Stomach (tissue), 9 donors: ENCODE data around the gene RIPK1. TPM values are rescaled to one million over a fixed set of nuclear protein-coding genes. Genes with fewer than 3 reads are reported as not detected.
"Not testable (repeated sequence)": the region's sequence is repeated elsewhere in the genome, so short reads cannot be mapped to it uniquely, and the experiment has no call there.

ENCODE experiments used
- DNase-seq, 2 donors: peaks; one replicate each; pipeline versions ENCODE4 v3.0.0 to v3.0.0-alpha.2; 2013 to 2019
- H3K27ac ChIP-seq, 5 donors: fragments of 200-600 bp in 4 of 5; sonication (generic) in 4 of 5; one replicate each; pipeline ENCODE4 v1.5.1; 2013 to 2019; ENCODE audit warnings: mild to moderate bottlenecking in 1 of 5, moderate library complexity in 1 of 5
- H3K27me3 ChIP-seq, 3 donors: fragments of 200-600 bp; sonication (generic); one replicate each; pipeline ENCODE4 v1.5.1; 2017 to 2019; ENCODE audit warnings: mixed run types in 1 of 3
- H3K36me3 ChIP-seq, 4 donors: fragments of 200-600 bp; sonication (generic); 1 replicate in 3 of 4; 2 replicates in 1 of 4; pipeline ENCODE4 v1.5.1; 2016 to 2019
- H3K4me1 ChIP-seq, 4 donors: fragments of 200-600 bp; sonication (generic); one replicate each; pipeline ENCODE4 v1.5.1; 2016 to 2019
- H3K4me3 ChIP-seq, 4 donors: fragments of 200-600 bp; sonication (generic) in 3 of 4; one replicate each; pipeline ENCODE4 v1.5.1; 2016 to 2019; ENCODE audit warnings: mild to moderate bottlenecking in 1 of 4
- H3K9me3 ChIP-seq, 4 donors: fragments of 200-600 bp; sonication (generic); one replicate each; pipeline ENCODE4 v1.5.1; 2016 to 2019
- CTCF ChIP-seq, 7 experiments: fragments of 450-650 bp in 4 of 7; fragments of 200-600 bp in 3 of 7; sonication (generic) in 3 of 7; IDR thresholded peaks; one replicate each; pipeline ENCODE4 v1.5.1; 2016 to 2019; ENCODE audit warnings: antibody characterized with exemption in 7 of 7, control low read depth in 2 of 7, mild to moderate bottlenecking in 1 of 7
- EP300 ChIP-seq: sonication (generic); formaldehyde crosslinking; IDR thresholded peaks from one replicate; pipeline ENCODE4 v1.6.1; 2017; ENCODE audit warnings: antibody characterized with exemption
- POLR2A ChIP-seq, 4 donors: fragments of 450-650 bp; IDR thresholded peaks; one replicate each; pipeline ENCODE4 v1.6.1; 2016; ENCODE audit warnings: antibody characterized with exemption in 4 of 4, control low read depth in 2 of 4, mild to moderate bottlenecking in 1 of 4, moderate library complexity in 1 of 4
- POLR2AphosphoS5 ChIP-seq, 3 donors: sonication (generic); formaldehyde crosslinking; IDR thresholded peaks; one replicate each; pipeline ENCODE4 v1.6.1; 2016; ENCODE audit warnings: antibody characterized with exemption in 3 of 3
- WGBS, 5 donors: extraction: QIAGEN DNeasy Blood & Tissue Kit in 3 of 5; methylation state at CpG; one replicate each; pipeline versions ENCODE4 v1.1.5 to v1.1.7; 2013 to 2018; 5-methylcytosine and 5-hydroxymethylcytosine counted together
- intact Hi-C: fragments of 100-400 bp; cut with DNase I; formaldehyde crosslinking; loops from one replicate; pipeline ENCODE4 v1.15.1; 2023; ENCODE audit warnings: low total_unique reads
- polyA plus RNA-seq, 3 donors: library from polyadenylated mRNA; stranded (reverse); fragments of 200-250 nt; gene quantifications; one replicate each; pipeline ENCODE4 v1.2.3, GENCODE V29; 2013
- total RNA-seq, 5 donors: library from RNA; depleted of rRNA; stranded (reverse); fragments of >200 nt; gene quantifications; one replicate each; pipeline versions ENCODE4 v1.1.0 to v1.2.3, GENCODE V29; 2014 to 2016
- donor health status: healthy with polysubstance abuse.
- donor health status: Bipolar disorder and iron deficiency.
- donor health status: healthy.

RIPK1 gene
- total and polyA plus RNA-seq, 8 donors = 4.9 to 25.5 (median 15.9) TPM

GRCh38 chr6:3041606-3042005 is 26.7 kb upstream of the RIPK1 start:
- Histone ChIP-seq H3K4me3 (no peak overlapping the region), H3K27me3 (no peaks in the 10 kb centered on the region)
- WGBS, 5 donors = 25 to 52% (median 34%) methylated on average over 2 of the region's 2 CpGs

GRCh38 chr6:3045369-3045768 is 22.9 kb upstream of the RIPK1 start:
- WGBS, 5 donors = 58 to 78% (median 67%) methylated on average over 5 of the region's 5 CpGs
- TF ChIP-seq CTCF (IDR thresholded peaks at IDR 0.05) (no peak), EP300 (no peak), POLR2A (IDR thresholded peaks at IDR 0.05) (no peak), POLR2AphosphoS5 (IDR thresholded peaks at IDR 0.05) (no peak)

More at GRCh38 chr6:3041606-3042005, 26.7 kb upstream of the RIPK1 start:
- Histone ChIP-seq H3K27ac (no peak overlapping the region), H3K36me3 (no peaks in the 10 kb centered on the region), H3K9me3 (no peaks in the 10 kb centered on the region), H3K4me1 (peaks cover 0 to 14% (median 2%) of the 10 kb centered on the region in 4 donors)
- intact Hi-C loops = no loop called here
- DNase-seq = no peak
- TF ChIP-seq CTCF (IDR thresholded peaks at IDR 0.05) (no peak), EP300 (no peak), POLR2AphosphoS5 (IDR thresholded peaks at IDR 0.05) (no peak), POLR2A (IDR thresholded peaks at IDR 0.05) (no peak)

GRCh38 chr6:3045777-3046176 is 22.5 kb upstream of the RIPK1 start:
- no peaks in the 10 kb centered on the region for H3K9me3 ChIP-seq
- no peaks in the 10 kb centered on the region for H3K36me3 ChIP-seq
- DNase-seq = no peak
- H3K4me1 ChIP-seq = peaks cover 0 to 10% (median 2%) of the 10 kb centered on the region in 4 donors
- H3K27ac ChIP-seq = no peak overlapping the region
- WGBS, 5 donors = 59 to 85% (median 73%) methylated on average over 1 of the region's 1 CpG
- intact Hi-C loops = loop anchor here (5.0 kb wide), 1 partner anchor 38 kb away; no protein-coding TSS in a partner anchor
- no peaks in the 10 kb centered on the region for H3K27me3 ChIP-seq
- TF ChIP-seq POLR2A (IDR thresholded peaks at IDR 0.05) (no peak), EP300 (no peak), POLR2AphosphoS5 (IDR thresholded peaks at IDR 0.05) (no peak), CTCF (IDR thresholded peaks at IDR 0.05) (no peak)
- H3K4me3 ChIP-seq = no peak overlapping the region

More at GRCh38 chr6:3045369-3045768, 22.9 kb upstream of the RIPK1 start:
- Histone ChIP-seq H3K27ac (no peak overlapping the region), H3K4me1 (peaks cover 0 to 10% (median 2%) of the 10 kb centered on the region in 4 donors), H3K36me3 (no peaks in the 10 kb centered on the region), H3K4me3 (no peak overlapping the region), H3K27me3 (no peaks in the 10 kb centered on the region), H3K9me3 (no peaks in the 10 kb centered on the region)
- intact Hi-C loops = loop anchor here (5.0 kb wide), 1 partner anchor 38 kb away; no protein-coding TSS in a partner anchor
- DNase-seq = no peak

GRCh38 chr6:3046295-3046694 is 22.0 kb upstream of the RIPK1 start:
- Histone ChIP-seq H3K4me1 (peaks cover 0 to 10% (median 2%) of the 10 kb centered on the region in 4 donors), H3K27ac (no peak overlapping the region), H3K9me3 (no peaks in the 10 kb centered on the region), H3K27me3 (no peaks in the 10 kb centered on the region), H3K4me3 (no peak overlapping the region), H3K36me3 (no peaks in the 10 kb centered on the region)
- TF ChIP-seq EP300 (no peak), CTCF (IDR thresholded peaks at IDR 0.05) (no peak), POLR2A (IDR thresholded peaks at IDR 0.05) (no peak), POLR2AphosphoS5 (IDR thresholded peaks at IDR 0.05) (no peak)
- DNase-seq = no peak
- WGBS, 5 donors = 83 to 85% (median 84%) methylated on average over 3 of the region's 3 CpGs
- intact Hi-C loops = loop anchor here (5.0 kb wide), 1 partner anchor 39 kb away; no protein-coding TSS in a partner anchor

- H3K27ac ChIP-seq, DNase-seq, H3K4me3 ChIP-seq, H3K4me1 ChIP-seq, H3K36me3 ChIP-seq, H3K27me3 ChIP-seq, H3K9me3 ChIP-seq: not testable (repeated sequence)
- intact Hi-C loops = loop anchor here (5.0 kb wide), 1 partner anchor 41 kb away; no protein-coding TSS in a partner anchor
- WGBS, 5 donors = 77 to 100% (median 97%) methylated on average over 4 of the region's 4 CpGs
Observed at GRCh38 chr6:3048009-3048408, 20.3 kb upstream of the RIPK1 start.
